Measurements from ENCODE around the gene AK9.

DNA sequence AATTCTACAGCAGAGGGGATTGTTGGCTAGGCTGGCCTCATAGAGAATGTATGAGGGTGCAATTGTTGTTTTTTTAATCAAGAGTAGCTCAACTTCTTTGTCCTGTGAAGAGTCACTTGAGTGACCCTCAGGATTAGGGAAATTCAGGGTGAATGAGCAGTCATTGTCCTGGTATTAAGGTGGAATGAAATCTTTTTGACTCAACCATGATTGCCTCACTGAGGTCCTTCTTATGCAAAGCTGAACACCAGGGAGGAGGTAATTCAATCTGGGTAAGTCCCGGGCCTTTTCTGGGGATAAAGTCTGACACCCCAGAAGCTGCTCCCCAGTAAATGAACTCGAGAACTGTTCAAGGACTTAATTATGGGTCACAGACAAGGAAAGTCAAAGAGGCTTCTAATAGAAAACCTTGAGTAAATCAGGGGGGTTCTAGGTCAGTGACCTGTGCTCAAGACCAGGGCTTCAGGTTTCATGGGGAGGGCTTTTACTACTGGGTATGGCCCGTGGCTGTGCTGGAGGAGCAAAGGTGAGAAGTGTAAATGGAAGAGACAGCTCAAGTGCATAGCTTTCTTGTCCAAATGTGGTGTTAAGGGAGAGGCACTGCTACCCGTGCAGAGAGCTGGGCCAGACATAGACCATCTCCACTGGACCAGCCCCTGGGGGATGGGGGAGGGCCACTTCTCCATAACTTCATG is 182.7 kb downstream of the AK9 start:
- TF ChIP-seq, protein P1, sequence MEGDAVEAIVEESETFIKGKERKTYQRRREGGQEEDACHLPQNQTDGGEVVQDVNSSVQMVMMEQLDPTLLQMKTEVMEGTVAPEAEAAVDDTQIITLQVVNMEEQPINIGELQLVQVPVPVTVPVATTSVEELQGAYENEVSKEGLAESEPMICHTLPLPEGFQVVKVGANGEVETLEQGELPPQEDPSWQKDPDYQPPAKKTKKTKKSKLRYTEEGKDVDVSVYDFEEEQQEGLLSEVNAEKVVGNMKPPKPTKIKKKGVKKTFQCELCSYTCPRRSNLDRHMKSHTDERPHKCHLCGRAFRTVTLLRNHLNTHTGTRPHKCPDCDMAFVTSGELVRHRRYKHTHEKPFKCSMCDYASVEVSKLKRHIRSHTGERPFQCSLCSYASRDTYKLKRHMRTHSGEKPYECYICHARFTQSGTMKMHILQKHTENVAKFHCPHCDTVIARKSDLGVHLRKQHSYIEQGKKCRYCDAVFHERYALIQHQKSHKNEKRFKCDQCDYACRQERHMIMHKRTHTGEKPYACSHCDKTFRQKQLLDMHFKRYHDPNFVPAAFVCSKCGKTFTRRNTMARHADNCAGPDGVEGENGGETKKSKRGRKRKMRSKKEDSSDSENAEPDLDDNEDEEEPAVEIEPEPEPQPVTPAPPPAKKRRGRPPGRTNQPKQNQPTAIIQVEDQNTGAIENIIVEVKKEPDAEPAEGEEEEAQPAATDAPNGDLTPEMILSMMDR (IDR thresholded peaks at IDR 0.05): no peak
- TF ChIP-seq EP300 (IDR thresholded peaks at IDR 0.05): no peak
